ENCODE results near the gene DAGLA.

DNA sequence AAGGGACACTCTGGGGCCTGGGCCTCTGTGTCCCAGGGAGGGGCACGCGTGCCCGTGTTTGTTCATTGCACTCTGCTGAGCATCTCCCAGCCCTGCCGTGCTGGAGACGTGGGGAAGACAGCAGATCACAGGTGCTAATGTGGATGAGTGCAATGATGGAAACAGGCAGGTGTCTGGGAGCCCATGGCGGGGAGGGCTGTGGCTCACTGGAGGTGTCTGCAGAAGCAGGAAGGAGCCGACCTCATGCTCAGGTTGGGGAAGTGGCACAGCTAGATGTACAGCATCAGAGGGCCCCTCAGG, 104.3 kb downstream of the DAGLA start:
- TF ChIP-seq CTCF (IDR thresholded peaks at IDR 0.05), result no peak
- TF ChIP-seq POLR2A (IDR thresholded peaks at IDR 0.05), result no peak
